Smooth muscle cell (in vitro differentiated cells): ENCODE results near the gene CD101. TPM values are rescaled to one million over a fixed set of nuclear protein-coding genes. Genes with fewer than 3 reads are reported as not detected.

Experiments
- DNase-seq: peaks from one replicate; lab custom pipeline; 2025; ENCODE audit not compliant: unreplicated experiment; lab: John Stamatoyannopoulos, UW
- H2AFZ ChIP-seq: fragments of 200-600 bp; sonication (generic); 2 replicates; pipeline ENCODE4 v1.6.0; 2016; ENCODE audit warnings: antibody characterized with exemption, low read depth, mild to moderate bottlenecking
- H3F3A ChIP-seq: fragments of 200-600 bp; sonication (generic); 2 replicates; pipeline ENCODE4 v1.6.0; 2017; ENCODE audit warnings: antibody characterized with exemption, low read depth
- H3K27ac ChIP-seq: fragments of 200-600 bp; sonication (generic); 2 replicates; pipeline ENCODE4 v1.5.1; 2016; ENCODE audit warnings: low read depth, mild to moderate bottlenecking
- H3K27me3 ChIP-seq: fragments of 200-600 bp; sonication (generic); 2 replicates; pipeline ENCODE4 v1.6.1; 2016; ENCODE audit warnings: low read depth, mild to moderate bottlenecking
- H3K36me3 ChIP-seq: fragments of 200-600 bp; sonication (generic); 2 replicates; pipeline ENCODE4 v1.5.1; 2016; ENCODE audit warnings: low read depth
- H3K4me1 ChIP-seq: fragments of 200-600 bp; sonication (generic); 2 replicates; pipeline ENCODE4 v1.5.1; 2016; ENCODE audit warnings: low read depth
- H3K4me2 ChIP-seq: fragments of 200-600 bp; sonication (generic); 2 replicates; pipeline ENCODE4 v1.6.0; 2016; ENCODE audit warnings: mild to moderate bottlenecking
- H3K4me3 ChIP-seq: fragments of 200-600 bp; sonication (generic); 2 replicates; pipeline ENCODE4 v1.5.1; 2016; ENCODE audit warnings: mild to moderate bottlenecking
- H3K79me2 ChIP-seq: fragments of 200-600 bp; sonication (generic); 2 replicates; pipeline ENCODE4 v1.6.0; 2016; ENCODE audit warnings: low read depth, mild to moderate bottlenecking
- H3K9ac ChIP-seq: fragments of 200-600 bp; sonication (generic); 2 replicates; pipeline ENCODE4 v1.6.0; 2016; ENCODE audit warnings: low read depth
- H3K9me3 ChIP-seq: fragments of 200-600 bp; sonication (generic); replicated peaks from 2 replicates; pipeline ENCODE4 v1.5.1; 2016; ENCODE audit warnings: low read depth
- H4K20me1 ChIP-seq: fragments of 200-600 bp; sonication (generic); 2 replicates; pipeline ENCODE4 v1.6.0; 2016; ENCODE audit warnings: low read depth
- CTCF ChIP-seq: fragments of 200-600 bp; sonication (generic); IDR thresholded peaks from 2 replicates; pipeline ENCODE4 v1.5.1; 2017; ENCODE audit warnings: borderline replicate concordance, mild to moderate bottlenecking, antibody characterized with exemption; ENCODE audit not compliant: insufficient read depth, poor library complexity, severe bottlenecking
- WGBS: methylation state at CpG from one replicate; pipeline ENCODE4 v1.1.7; 2016; ENCODE audit warnings: low lambda C conversion rate; 5-methylcytosine and 5-hydroxymethylcytosine counted together
- polyA plus RNA-seq: library from polyadenylated mRNA; unstranded; fragments of >200 nt; fragmentation: Nextera tagmentation; extraction: Ambion mirVana; gene quantifications from 2 replicates; pipeline ENCODE4 v1.2.1, GENCODE V29; 2016
- total RNA-seq: library from RNA; depleted of rRNA; stranded (reverse); fragments of >200 nt; gene quantifications from 2 replicates; pipeline ENCODE4 v1.2.3, GENCODE V29; 2014

Gene CD101
- total and polyA plus RNA-seq, 2 experiments from 2014 or later = 0.85 to 2.0 TPM

- Histone ChIP-seq H3F3A (no peaks in the 10 kb centered on the region), H3K79me2 (no peaks in the 10 kb centered on the region), H3K9me3 (no peaks in the 10 kb centered on the region), H3K4me2 (no peak overlapping the region), H3K27me3 (no peaks in the 10 kb centered on the region), H3K27ac (no peak overlapping the region), H3K4me1 (no peaks in the 10 kb centered on the region), H3K4me3 (no peak overlapping the region), H4K20me1 (no peaks in the 10 kb centered on the region), H2AFZ (no peak overlapping the region), H3K36me3 (no peaks in the 10 kb centered on the region), H3K9ac (no peak overlapping the region)
- 91% methylated on average over 2 of the region's 2 CpGs for WGBS
- DNase-seq = no peak
- TF ChIP-seq CTCF = no peak
Observed at GRCh38 chr1:116981521-116982037, 20.0 kb upstream of the CD101 start.

GRCh38 chr1:116982319-116983004 lies 19.1 kb upstream of the CD101 start:
- H3K9ac ChIP-seq = no peak overlapping the region
- DNase-seq = no peak
- 87% methylated on average over 9 of the region's 9 CpGs for WGBS

GRCh38 chr1:116983112-116983511 lies 18.4 kb upstream of the CD101 start:
- no peak for TF ChIP-seq CTCF
- WGBS = 82% methylated on average over 5 of the region's 5 CpGs

More at GRCh38 chr1:116982319-116983004, 19.1 kb upstream of the CD101 start:
- no peak overlapping the region for H3K4me2 ChIP-seq
- H3K4me1 ChIP-seq = no peaks in the 10 kb centered on the region
- H3K79me2 ChIP-seq = no peaks in the 10 kb centered on the region
- no peaks in the 10 kb centered on the region for H4K20me1 ChIP-seq
- H3K4me3 ChIP-seq = no peak overlapping the region
- no peak overlapping the region for H3K27ac ChIP-seq
- H3F3A ChIP-seq = no peaks in the 10 kb centered on the region
- no peak for TF ChIP-seq CTCF
- H3K9me3 ChIP-seq = no peaks in the 10 kb centered on the region
- H3K27me3 ChIP-seq = no peaks in the 10 kb centered on the region
- no peaks in the 10 kb centered on the region for H3K36me3 ChIP-seq
- no peak overlapping the region for H2AFZ ChIP-seq

GRCh38 chr1:116983678-116984077 lies 17.9 kb upstream of the CD101 start:
- no peak for TF ChIP-seq CTCF
- H2AFZ ChIP-seq = no peak overlapping the region
- no peak overlapping the region for H3K4me3 ChIP-seq
- H3K79me2 ChIP-seq = no peaks in the 10 kb centered on the region
- no peaks in the 10 kb centered on the region for H3K27me3 ChIP-seq
- H4K20me1 ChIP-seq = no peaks in the 10 kb centered on the region
- no peaks in the 10 kb centered on the region for H3K9me3 ChIP-seq
- H3K9ac ChIP-seq = no peak overlapping the region
- H3K27ac ChIP-seq = no peak overlapping the region
- WGBS = 83% methylated on average over 4 of the region's 4 CpGs
- H3K36me3 ChIP-seq = no peaks in the 10 kb centered on the region
- H3F3A ChIP-seq = no peaks in the 10 kb centered on the region
- no peaks in the 10 kb centered on the region for H3K4me1 ChIP-seq
- no peak for DNase-seq
- no peak overlapping the region for H3K4me2 ChIP-seq

More at GRCh38 chr1:116983112-116983511, 18.4 kb upstream of the CD101 start:
- no peak overlapping the region for H3K4me3 ChIP-seq
- no peak overlapping the region for H3K4me2 ChIP-seq
- H4K20me1 ChIP-seq = no peaks in the 10 kb centered on the region
- H2AFZ ChIP-seq = no peak overlapping the region
- H3K9me3 ChIP-seq = no peaks in the 10 kb centered on the region
- H3K79me2 ChIP-seq = no peaks in the 10 kb centered on the region
- H3K4me1 ChIP-seq = no peaks in the 10 kb centered on the region
- H3K27ac ChIP-seq = no peak overlapping the region
- no peaks in the 10 kb centered on the region for H3K36me3 ChIP-seq
- no peaks in the 10 kb centered on the region for H3K27me3 ChIP-seq
- no peak for DNase-seq
- H3F3A ChIP-seq = no peaks in the 10 kb centered on the region
- no peak overlapping the region for H3K9ac ChIP-seq
